NCI-H1105 (cell line): ENCODE data around the gene C2orf49.

ENCODE experiments used
- DNase-seq: peaks from one replicate; lab custom pipeline; 2025; lab: John Stamatoyannopoulos, UW

The C2orf49 gene

DNA sequence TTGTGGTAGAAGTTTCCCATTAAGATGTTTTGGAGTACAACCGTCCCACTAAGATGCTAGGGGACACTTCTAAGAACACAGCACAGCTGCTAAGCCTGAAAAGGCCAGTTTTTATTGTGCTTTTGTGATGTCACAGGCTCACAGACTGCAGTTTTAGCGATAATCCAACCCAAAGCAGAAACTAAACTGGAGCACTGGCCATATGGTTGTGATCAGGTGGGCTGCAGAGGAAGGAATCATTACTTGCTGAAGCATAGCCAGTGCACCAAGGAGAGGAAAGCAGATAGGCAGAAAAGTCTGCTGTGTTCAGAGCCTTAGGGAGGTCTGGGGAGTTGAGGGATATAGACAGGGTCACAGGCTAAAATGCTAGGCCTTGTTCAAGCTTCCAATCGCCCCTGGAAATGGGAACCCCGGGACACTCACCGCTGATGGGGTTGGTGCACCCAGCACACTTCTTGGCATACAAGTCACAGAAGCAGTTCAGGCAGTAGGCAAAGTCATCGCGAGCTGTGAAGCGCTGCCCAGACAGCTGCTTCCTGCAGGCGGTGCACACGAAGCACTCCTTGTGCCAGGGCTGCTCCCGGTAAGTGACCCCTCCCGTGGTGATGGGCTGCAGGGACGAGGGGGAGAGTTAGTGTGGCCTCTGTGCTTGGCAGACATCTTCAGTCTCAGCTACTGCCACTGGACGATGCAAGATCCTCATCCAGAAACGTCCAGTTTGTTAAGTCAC, 25.7 kb downstream of the C2orf49 start:
- no peak for DNase-seq

DNA sequence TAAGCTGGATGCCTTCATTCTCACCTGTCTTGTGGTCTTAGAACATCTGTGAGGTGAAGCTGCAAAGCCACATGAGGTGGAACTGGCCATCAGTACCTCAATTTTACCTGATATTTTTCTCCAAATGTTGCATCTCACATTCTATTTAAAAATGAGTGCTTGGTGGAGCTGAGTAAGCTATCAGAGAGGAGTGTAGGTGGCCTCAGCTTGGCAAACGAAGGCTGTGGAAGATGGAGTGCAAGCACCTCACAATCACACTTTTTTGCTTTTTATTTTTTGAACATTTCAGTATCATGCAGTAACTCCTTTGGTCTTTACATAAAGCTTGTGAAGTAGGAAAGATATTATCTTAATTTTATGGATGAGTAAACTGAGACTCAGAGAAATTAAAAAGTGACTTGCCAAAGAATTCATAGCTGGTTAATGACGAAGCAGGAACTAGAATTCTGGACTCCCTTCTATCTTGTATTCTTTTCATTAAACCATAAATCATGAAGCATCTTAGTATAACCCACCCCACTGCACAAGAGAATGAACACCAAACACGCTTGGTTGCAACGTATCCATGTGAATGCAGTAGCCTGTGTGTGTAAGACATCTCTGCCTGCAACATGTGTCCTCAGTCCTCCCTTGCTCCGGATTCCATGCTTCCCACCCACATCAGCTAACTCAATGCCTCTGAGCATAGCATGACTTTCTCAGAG, 27.2 kb downstream of the C2orf49 start:
- no peak for DNase-seq

- no peak for DNase-seq
Observed at GRCh38 chr2:105365206-105365605, 27.9 kb downstream of the C2orf49 start.

- DNase-seq = no peak
Observed at GRCh38 chr2:105368759-105369408, 31.5 kb downstream of the C2orf49 start.

DNA sequence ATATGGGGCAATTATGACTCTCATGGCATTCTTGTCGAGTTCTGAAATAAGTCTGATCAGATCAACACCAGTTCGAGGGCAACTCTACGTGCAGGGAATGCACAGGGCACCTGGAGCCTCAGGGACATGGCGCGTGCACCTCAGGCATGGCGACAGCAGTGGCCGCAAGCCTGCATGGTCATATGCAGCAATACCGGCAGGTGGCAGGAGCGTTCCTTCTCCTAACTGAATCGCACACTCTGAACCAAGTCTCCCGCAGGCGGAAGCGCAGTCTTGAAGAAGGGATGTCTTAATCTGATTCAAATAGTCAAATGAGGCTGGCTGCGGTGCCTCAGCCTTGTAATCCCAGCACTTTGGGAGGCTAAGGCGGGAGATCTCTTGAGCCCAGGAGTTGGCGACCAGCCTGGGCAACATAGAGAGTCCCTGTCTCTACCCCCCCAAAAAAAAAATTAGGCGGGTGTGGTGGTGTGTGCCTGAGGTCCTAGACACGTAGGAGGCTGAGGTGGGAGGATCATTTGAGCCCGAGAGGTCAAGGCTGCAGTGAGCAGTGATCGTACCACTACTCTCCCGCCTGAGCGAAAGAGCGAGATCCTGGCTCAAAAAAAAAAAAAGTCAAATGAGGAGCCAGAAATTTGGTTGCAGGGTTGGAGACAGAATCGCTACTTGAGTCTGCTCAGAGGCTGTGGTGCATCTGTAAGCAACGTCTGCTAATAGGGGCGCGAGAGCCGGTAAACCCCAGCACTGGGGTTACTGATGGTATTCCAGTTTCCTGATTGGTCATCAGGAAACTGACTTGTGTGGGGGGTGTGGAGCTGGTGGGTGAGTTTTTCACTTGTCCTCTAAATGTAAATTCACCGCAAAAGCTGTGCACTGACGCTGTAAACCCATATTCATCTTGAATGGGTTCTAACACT, 32.7 kb downstream of the C2orf49 start:
- DNase-seq = peak; percentile 70

DNA sequence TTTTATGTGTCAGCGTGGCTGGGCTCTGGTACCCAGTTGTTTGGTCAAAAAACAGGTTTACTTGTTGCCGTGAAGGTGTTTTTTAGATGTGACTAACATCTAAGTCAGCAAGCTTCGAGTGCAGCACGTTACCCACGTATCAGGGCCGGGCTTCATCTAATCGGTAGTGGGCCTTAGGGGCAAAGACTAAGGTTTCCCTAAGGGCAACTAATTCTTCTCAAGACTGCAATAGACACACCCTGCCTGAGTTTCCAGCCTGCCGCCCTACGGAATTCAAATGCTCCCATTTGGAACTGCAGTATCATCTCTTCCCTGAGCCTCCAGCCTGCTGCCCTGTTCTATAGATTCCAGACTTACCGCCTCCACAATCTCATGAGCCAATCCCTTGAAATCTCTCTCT, 33.8 kb downstream of the C2orf49 start:
- DNase-seq = no peak

DNA sequence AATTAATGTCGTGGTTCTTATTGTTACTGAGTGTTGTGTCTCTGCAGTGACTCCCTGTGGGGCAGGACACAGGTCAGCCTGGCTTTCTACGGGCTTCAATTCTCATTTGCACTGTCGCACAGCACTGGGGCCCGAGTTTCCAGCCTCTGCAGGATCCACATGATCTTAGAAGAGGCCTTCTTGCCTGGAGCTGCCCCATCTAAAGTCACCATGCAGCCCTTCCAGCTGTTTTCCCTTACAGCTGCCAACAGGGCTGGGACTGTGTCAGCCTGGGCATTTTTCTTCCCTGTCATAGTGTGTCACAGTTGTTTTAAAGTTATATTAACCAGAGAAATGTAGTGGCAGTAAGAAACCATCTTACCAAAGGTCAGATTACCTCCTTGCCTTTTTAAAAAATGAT, 34.5 kb downstream of the C2orf49 start:
- no peak for DNase-seq

DNA sequence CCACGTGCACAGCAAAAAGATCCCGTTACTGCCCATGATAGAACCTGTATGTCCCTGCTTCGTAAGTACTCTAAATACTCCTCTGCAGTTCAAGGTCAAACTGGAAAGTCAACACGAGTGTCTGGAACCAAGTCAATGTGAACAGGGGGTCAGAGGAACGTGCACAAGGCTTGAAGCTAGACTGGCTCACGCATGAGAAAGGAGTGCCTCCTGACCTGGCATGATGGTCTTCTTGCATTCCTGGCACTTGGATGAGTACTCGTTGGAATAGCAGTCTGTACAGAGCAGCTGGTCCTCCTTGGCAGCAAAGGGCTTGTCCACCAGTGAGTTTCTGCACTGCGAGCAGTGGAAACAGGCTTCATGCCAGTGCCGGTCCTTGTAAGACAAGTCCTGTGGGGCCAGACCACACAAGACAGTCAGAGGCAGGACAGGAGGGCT, 36.0 kb downstream of the C2orf49 start:
- DNase-seq = no peak

DNA sequence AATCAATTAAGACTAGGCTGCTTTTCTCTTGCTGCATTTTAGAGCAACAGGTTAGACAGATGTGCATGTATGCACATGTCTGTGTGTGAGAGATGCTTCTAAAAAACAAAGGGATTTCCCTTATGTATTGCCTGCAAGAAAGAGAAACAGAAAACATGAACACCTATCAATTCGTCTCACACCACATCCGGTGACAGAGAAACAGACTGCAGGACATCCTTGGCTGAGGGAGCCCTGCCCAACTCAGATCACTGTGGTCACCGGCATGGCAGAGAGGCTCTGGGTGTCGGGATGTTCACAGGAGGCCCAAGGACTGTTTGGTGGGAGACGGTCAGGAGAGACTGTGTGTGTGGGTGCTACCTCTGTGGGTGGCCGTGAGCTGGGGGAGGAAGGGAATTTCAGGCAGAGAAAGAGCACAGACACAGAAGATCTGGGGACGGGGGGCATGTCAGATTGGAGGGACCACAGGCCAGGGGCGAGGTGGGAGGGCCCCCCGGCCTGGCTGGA, 36.6 kb downstream of the C2orf49 start:
- no peak for DNase-seq

GRCh38 chr2:105375001-105375561, 37.7 kb downstream of the C2orf49 start:
- DNase-seq = no peak

- DNase-seq = no peak
Observed at GRCh38 chr2:105376010-105376409, 38.7 kb downstream of the C2orf49 start.

DNA sequence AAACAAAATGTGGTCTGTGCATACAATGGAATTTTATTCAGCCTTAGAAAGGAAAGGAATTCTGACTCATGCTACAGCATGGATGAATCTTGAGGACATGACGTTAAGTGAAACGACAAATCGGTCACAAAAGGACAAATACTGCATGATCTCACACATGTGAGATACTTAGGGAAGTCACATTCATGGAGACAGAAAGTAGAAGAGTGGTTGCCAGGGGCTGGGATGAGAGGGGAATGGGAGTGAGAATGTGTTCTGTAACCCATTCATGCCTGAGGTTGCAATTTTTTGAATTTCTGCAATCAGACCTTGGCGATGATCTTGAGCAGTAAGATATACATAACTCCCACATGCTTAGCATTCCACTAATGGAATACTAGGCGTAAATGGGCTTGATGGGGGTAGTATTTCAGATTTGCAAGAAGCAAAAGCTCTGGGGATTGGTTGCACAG, 39.5 kb downstream of the C2orf49 start:
- no peak for DNase-seq

- DNase-seq = no peak
Observed at GRCh38 chr2:105377871-105378270, 40.5 kb downstream of the C2orf49 start.

- no peak for DNase-seq
Observed at GRCh38 chr2:105378276-105378840, 41.0 kb downstream of the C2orf49 start.

GRCh38 chr2:105378921-105379383, 41.6 kb downstream of the C2orf49 start:
- DNase-seq = no peak

DNA sequence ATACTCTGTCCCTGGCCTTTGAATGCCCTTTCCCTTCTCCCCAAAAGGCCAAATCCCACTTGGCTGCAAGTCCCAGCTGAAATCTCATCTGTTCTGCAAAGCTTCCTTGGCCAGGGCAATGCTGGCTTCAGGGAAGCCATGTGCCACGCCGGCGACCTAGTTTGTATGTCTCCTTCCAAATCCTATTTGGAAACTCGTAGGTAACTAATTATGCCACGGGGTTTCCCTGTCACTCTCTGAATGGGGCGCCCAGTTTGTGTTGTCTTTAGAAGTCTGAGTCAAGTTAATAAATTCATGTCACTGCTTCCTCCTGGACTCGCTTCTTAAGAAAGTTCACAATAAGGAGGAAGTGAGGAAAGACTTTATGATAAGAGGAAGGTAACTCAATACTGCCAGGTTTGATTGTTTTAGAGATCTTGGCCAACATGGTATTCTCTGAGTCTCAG, 42.4 kb downstream of the C2orf49 start:
- DNase-seq = no peak

DNA sequence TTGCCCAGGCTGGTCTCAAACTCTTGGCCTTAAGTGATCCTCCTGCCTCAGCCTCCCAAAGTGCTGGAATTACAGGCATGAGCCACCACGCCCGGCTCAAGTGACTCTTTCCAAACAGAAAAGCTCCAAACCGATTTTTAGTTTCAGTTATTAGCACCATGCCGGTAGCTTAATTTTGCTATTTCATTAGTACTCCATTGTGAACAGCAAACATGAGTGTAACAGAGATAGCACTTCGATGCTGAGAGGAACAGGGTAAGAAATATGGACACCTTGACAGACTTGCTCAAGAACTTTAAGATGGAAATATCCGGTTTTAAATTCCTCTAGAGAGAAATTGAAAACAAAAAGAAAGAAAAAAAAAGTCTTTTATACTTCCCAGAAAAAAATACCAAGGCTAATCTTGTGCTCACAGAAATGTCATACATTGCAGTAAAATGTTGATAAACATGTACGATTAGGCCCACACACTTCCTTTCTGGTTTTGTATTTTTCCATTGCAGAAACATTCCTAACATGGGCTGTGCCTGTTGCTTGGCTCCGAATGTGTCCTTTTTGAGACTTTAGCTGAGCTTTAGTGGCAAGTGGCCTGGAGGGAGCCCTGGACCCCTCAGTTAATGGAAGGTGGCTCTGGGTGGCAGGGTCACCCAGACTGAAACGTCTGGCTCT, 43.2 kb downstream of the C2orf49 start:
- no peak for DNase-seq

DNA sequence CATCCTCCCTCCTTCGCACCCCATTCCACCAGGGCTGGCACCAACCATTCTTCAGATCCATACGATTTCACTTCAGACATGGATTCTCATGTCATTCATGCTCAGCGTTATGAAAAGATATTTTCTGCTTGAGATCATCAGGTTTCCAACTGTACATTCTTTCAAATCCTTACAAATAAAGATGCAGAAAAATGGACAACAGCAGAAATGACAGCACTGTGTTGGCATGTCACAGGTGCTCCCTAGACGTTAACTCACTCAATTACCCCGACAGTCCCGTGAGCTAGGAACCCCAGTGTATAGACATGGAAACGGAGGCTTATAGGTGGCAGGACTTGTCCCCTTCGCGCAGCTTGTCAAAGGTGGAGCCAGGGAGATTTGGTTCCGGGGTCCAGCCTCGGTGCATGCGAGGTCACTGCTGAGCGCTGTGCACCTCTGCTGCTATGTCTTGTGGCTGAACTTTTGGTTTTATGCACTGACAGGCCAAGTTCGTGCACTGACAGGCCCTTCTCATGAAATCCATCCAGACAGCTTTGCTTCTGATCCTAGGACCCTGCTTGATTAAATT, 43.8 kb downstream of the C2orf49 start:
- no peak for DNase-seq

- DNase-seq = no peak
Observed at GRCh38 chr2:105382177-105382576, 44.8 kb downstream of the C2orf49 start.
